DMS79 (cell line): Measurements from ENCODE around the gene TIMP3.

Experiments used
- DNase-seq: peaks from one replicate; lab custom pipeline; 2025; lab: John Stamatoyannopoulos, UW

The TIMP3 gene

GRCh38 chr22:32829451-32829851, 27.9 kb downstream of the TIMP3 start:
- no peak for DNase-seq

- DNase-seq: no peak
These were observed 29.0 kb downstream of the TIMP3 start for GRCh38 chr22:32830473-32830872.

GRCh38 chr22:32830957-32831356, 29.5 kb downstream of the TIMP3 start:
- no peak for DNase-seq

- DNase-seq: no peak
These were observed 30.1 kb downstream of the TIMP3 start for GRCh38 chr22:32831584-32831983.

- DNase-seq: no peak
These were observed 30.7 kb downstream of the TIMP3 start for GRCh38 chr22:32832174-32832573.

GRCh38 chr22:32836280-32837123, 35.0 kb downstream of the TIMP3 start:
- no peak for DNase-seq

GRCh38 chr22:32837142-32837541, 35.6 kb downstream of the TIMP3 start:
- DNase-seq: no peak

GRCh38 chr22:32837803-32838202, 36.3 kb downstream of the TIMP3 start:
- no peak for DNase-seq

- no peak for DNase-seq
These were observed 38.5 kb downstream of the TIMP3 start for GRCh38 chr22:32839831-32840584.

- no peak for DNase-seq
These were observed 39.7 kb downstream of the TIMP3 start for GRCh38 chr22:32841175-32841574.

GRCh38 chr22:32842486-32842885, 41.0 kb downstream of the TIMP3 start:
- DNase-seq: no peak

- DNase-seq: no peak
These were observed 41.8 kb downstream of the TIMP3 start for GRCh38 chr22:32843300-32843699.

- DNase-seq: no peak
These were observed 42.7 kb downstream of the TIMP3 start for GRCh38 chr22:32844251-32844650.

- DNase-seq: no peak
These were observed 45.4 kb downstream of the TIMP3 start for GRCh38 chr22:32846780-32847491.

- DNase-seq: no peak
These were observed 46.7 kb downstream of the TIMP3 start for GRCh38 chr22:32848226-32848625.

GRCh38 chr22:32849501-32849900, 48.0 kb downstream of the TIMP3 start:
- no peak for DNase-seq

- DNase-seq: no peak
These were observed 48.7 kb downstream of the TIMP3 start for GRCh38 chr22:32850157-32850556.

- DNase-seq: no peak
These were observed 49.3 kb downstream of the TIMP3 start for GRCh38 chr22:32850591-32851517.

- DNase-seq: no peak
These were observed 51.1 kb downstream of the TIMP3 start for GRCh38 chr22:32852395-32853251.

GRCh38 chr22:32853662-32854061, 52.2 kb downstream of the TIMP3 start:
- no peak for DNase-seq
